ENCODE data around the gene UPK1B. TPM values are rescaled to one million over a fixed set of nuclear protein-coding genes. Genes with fewer than 3 reads are reported as not detected.
A peak's percentile ranks its signal among the peaks of the same experiment; 100 is the strongest.
"Not testable (repeated sequence)": the region's sequence is repeated elsewhere in the genome, so short reads cannot be mapped to it uniquely, and the experiment has no call there.

UPK1B gene
- total and polyA plus RNA-seq, 8 donors: 0.18 to 0.99 (median 0.49) TPM; not detected in 1

DNA sequence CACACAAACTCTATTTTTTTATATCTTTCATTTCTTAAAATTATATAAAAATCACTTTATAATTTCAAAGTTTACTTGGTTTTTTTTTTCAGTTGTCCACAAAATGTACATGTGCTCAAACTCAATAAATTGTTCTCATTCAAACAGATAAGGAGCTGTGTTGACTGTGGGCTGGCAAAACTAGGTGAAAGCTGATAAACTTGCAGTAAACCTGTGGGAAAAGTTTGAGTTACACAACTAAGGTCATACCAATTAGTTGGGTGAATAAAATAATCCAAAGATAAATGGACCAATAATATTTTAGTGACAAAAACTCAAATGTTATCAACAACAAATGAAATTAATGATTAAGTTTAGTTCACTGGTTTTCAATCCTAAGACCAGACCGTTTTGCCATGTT is 12.6 kb upstream of the UPK1B start:
- no peaks in the 10 kb centered on the region for H3K36me3 ChIP-seq
- no peak overlapping the region for H3K27ac ChIP-seq
- peaks cover 0 to 17% of the 10 kb centered on the region in 2 donors for H3K9me3 ChIP-seq
- no peaks in the 10 kb centered on the region for H3K27me3 ChIP-seq
- no peaks in the 10 kb centered on the region for H3K4me1 ChIP-seq
- DNase-seq (no peak), ATAC-seq (no peak)
- no peak overlapping the region for H3K4me3 ChIP-seq
- intact Hi-C loops (cut with DNase I): no loop called here
- TF ChIP-seq CTCF (IDR thresholded peaks at IDR 0.05): no peak

DNA sequence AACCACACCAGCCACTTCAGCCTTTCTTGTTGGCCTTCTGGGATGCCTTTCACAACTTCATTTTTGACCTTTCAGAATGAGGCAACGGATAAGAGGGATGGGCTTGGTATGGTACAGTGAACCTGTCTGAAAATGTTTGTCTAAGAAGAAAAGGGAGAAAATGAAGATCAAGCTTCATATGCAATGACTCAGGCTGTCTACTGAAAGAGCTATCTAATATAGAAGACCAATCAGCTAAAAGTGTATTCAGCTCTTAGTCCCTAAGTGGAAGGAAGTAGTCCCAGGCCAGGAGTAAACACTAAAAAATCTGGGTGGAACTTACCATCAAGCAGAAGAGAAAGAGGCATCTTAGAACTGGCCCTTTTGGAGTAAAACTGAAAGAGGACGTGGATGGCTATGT is 12.2 kb upstream of the UPK1B start:
- Histone ChIP-seq H3K36me3 (no peaks in the 10 kb centered on the region), H3K4me3 (no peak overlapping the region), H3K27me3 (no peaks in the 10 kb centered on the region), H3K27ac (no peak overlapping the region), H3K9me3 (peaks cover 0 to 17% of the 10 kb centered on the region in 2 donors), H3K4me1 (no peaks in the 10 kb centered on the region)
- intact Hi-C loops (cut with DNase I): no loop called here
- ATAC-seq (peak; percentile 52), DNase-seq (no peak)
- TF ChIP-seq CTCF (IDR thresholded peaks at IDR 0.05): no peak

GRCh38 chr3:119164745-119165144 is 8.7 kb upstream of the UPK1B start:
- intact Hi-C loops (cut with DNase I); H3K36me3 ChIP-seq; H3K4me1 ChIP-seq; H3K27ac ChIP-seq; H3K4me3 ChIP-seq; H3K9me3 ChIP-seq; H3K27me3 ChIP-seq; DNase-seq; ATAC-seq: not testable (repeated sequence)

- intact Hi-C loops (cut with DNase I): no loop called here
- H3K27ac ChIP-seq: no peak overlapping the region
- no peaks in the 10 kb centered on the region for H3K9me3 ChIP-seq
- no peak for TF ChIP-seq CTCF (IDR thresholded peaks at IDR 0.05)
- no peaks in the 10 kb centered on the region for H3K36me3 ChIP-seq
- H3K4me1 ChIP-seq: no peaks in the 10 kb centered on the region
- no peak overlapping the region for H3K4me3 ChIP-seq
- peaks cover 0 to 6% of the 10 kb centered on the region in 2 donors for H3K27me3 ChIP-seq
- ATAC-seq: no peak
- no peak for DNase-seq
Measured at GRCh38 chr3:119170821-119171220, 2.6 kb upstream of the UPK1B start.

DNA sequence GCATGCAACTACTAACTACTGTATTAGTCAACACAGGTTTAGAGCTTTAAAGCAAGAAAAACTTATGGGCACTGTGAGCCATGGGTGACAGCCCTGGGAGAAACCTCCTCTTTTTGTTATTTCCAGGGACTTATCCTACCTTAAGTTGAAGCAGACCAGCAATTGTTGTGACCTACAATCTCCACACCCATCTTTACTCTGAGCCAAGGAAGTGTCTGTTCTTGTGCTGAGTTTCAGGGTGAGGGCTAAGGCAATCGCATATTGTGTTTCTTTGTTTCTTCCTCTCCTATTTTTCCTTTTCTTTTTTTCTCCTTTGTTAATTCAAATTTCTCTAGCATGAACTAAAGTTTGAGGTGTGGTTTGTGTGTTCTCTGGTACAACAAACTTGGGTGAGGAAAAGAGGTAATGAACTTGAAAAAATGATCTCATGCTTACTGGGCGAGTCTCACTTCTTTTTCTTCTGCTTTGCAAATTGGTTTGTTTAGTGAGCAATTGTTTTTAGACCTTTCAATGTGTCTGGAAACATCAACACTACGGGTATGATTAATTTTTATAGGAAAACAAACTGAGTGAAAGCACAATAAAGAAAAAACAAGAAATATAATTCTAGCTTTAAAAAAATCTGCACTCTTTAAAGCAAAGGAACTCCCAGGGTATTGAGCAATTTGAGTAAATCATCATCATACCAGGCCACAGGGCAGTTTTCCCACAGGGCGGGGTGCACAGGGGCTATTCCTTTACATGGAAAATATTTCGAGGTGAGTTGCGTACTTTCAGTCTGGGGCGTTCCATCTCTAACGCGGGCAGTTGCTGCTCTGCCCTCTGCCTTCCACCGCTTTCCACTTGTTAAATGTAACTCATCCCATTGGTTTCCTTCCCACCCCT is 2.7 kb downstream of the UPK1B start:
- ATAC-seq (no peak), DNase-seq (no peak)
- peaks cover 0 to 6% of the 10 kb centered on the region in 2 donors for H3K27me3 ChIP-seq
- H3K9me3 ChIP-seq: no peaks in the 10 kb centered on the region
- intact Hi-C loops (cut with DNase I): no loop called here
- H3K4me1 ChIP-seq: no peaks in the 10 kb centered on the region
- no peak overlapping the region for H3K4me3 ChIP-seq
- H3K27ac ChIP-seq: no peak overlapping the region
- TF ChIP-seq CTCF (IDR thresholded peaks at IDR 0.05): no peak
- H3K36me3 ChIP-seq: no peaks in the 10 kb centered on the region

Measured in left lung (tissue), 10 donors.